Keratinocyte (primary cell): Measurements from ENCODE around the gene RPL37A. TPM values are rescaled to one million over a fixed set of nuclear protein-coding genes. Genes with fewer than 3 reads are reported as not detected.

Experiments
- DNase-seq: peaks from one replicate; pipeline ENCODE4 v3.0.0-alpha.2; 2011; ENCODE audit warnings: low read depth, missing footprints, low spot score
- FAIRE-seq: peaks from 2 replicates; lab custom pipeline; 2011; peaks lifted over from hg19 to GRCh38; lab: Jason Lieb, UNC
- H2AFZ ChIP-seq: 2 replicates; pipeline ENCODE4 v1.6.0; 2012; ENCODE audit warnings: low read length, control low read depth, inconsistent platforms; ENCODE audit not compliant: control insufficient read depth
- H3K27ac ChIP-seq: 2 replicates; pipeline ENCODE4 v1.5.1; 2011; ENCODE audit warnings: low read length; ENCODE audit not compliant: control insufficient read depth, insufficient read depth
- H3K27me3 ChIP-seq: 3 replicates; pipeline ENCODE4 v1.6.0; 2011; ENCODE audit warnings: low read length; ENCODE audit not compliant: control insufficient read depth, insufficient read depth; ENCODE audit errors: extremely low read depth
- H3K36me3 ChIP-seq, 2 experiments: 2 replicates in 1 of 2; 3 replicates in 1 of 2; pipeline ENCODE4 v1.5.1; 2011; ENCODE audit warnings: low read length in 2 of 2, mild to moderate bottlenecking in 1 of 2; ENCODE audit not compliant: control insufficient read depth in 2 of 2, insufficient read depth in 2 of 2; ENCODE audit errors: extremely low read depth in 1 of 2
- H3K4me1 ChIP-seq: 3 replicates; pipeline ENCODE4 v1.5.1; 2011; ENCODE audit warnings: low read length; ENCODE audit not compliant: control insufficient read depth, insufficient read depth; ENCODE audit errors: extremely low read depth
- H3K4me2 ChIP-seq: 3 replicates; pipeline ENCODE4 v1.6.0; 2011; ENCODE audit warnings: low read depth, low read length; ENCODE audit not compliant: control insufficient read depth, insufficient read depth; ENCODE audit errors: extremely low read depth
- H3K4me3 ChIP-seq, 3 experiments: fragments of 200-600 bp in 1 of 3; sonication (generic) in 1 of 3; 2 replicates in 2 of 3; 3 replicates in 1 of 3; pipeline ENCODE4 v1.5.1; 2011 to 2016; ENCODE audit warnings: low read length in 3 of 3, mild to moderate bottlenecking in 3 of 3, control low read depth in 2 of 3, inconsistent platforms in 1 of 3, low read depth in 1 of 3, mixed read lengths in 1 of 3, mixed run types in 1 of 3, moderate library complexity in 1 of 3; ENCODE audit not compliant: control insufficient read depth in 2 of 3, insufficient read depth in 2 of 3; ENCODE audit errors: extremely low read depth in 1 of 3
- H3K79me2 ChIP-seq: 2 replicates; pipeline ENCODE4 v1.6.0; 2012; ENCODE audit warnings: low read length; ENCODE audit not compliant: control insufficient read depth, insufficient read depth
- H3K9ac ChIP-seq: 3 replicates; pipeline ENCODE4 v1.6.0; 2011; ENCODE audit warnings: low read length; ENCODE audit not compliant: control insufficient read depth, insufficient read depth; ENCODE audit errors: extremely low read depth
- H3K9me1 ChIP-seq: 3 replicates; pipeline ENCODE4 v1.6.0; 2011; ENCODE audit warnings: low read length; ENCODE audit not compliant: control insufficient read depth, insufficient read depth; ENCODE audit errors: extremely low read depth
- H3K9me3 ChIP-seq: 2 replicates; pipeline ENCODE4 v1.5.1; 2012; ENCODE audit warnings: low read depth, low read length; ENCODE audit not compliant: control insufficient read depth
- H4K20me1 ChIP-seq: 3 replicates; pipeline ENCODE4 v1.6.0; 2011; ENCODE audit warnings: low read length; ENCODE audit not compliant: control insufficient read depth, insufficient read depth; ENCODE audit errors: extremely low read depth
- CTCF ChIP-seq, 3 experiments: IDR thresholded peaks in 1 of 3; conservative IDR thresholded peaks in 1 of 3; optimal IDR thresholded peaks in 1 of 3; 2 replicates in 2 of 3; 3 replicates in 1 of 3; pipeline versions ENCODE3 to v1.5.1; 2011; ENCODE audit warnings: low read length in 3 of 3, mild to moderate bottlenecking in 3 of 3, moderate library complexity in 2 of 3, control low read depth in 1 of 3, inconsistent platforms in 1 of 3; ENCODE audit not compliant: insufficient read depth in 2 of 3; ENCODE audit errors: extremely low read depth in 1 of 3
- EZH2 ChIP-seq: IDR thresholded peaks from one replicate; pipeline ENCODE4 v1.6.1; 2012; ENCODE audit warnings: inconsistent platforms, mild to moderate bottlenecking, low read length, moderate library complexity
- dilution Hi-C: fragments of 300-500 bp; cut with MboI; formaldehyde crosslinking; loops from one replicate; pipeline ENCODE4 v1.7.0; 2020; ENCODE audit warnings: low sequenced_read_pairs; ENCODE audit not compliant: extremely low pct_ligation_motif_present
- polyA plus RNA-seq, 5 experiments: library from polyadenylated mRNA; depleted of rRNA in 3 of 5; stranded (reverse) in 3 of 5; stranded (forward) in 1 of 5; unstranded in 1 of 5; fragments of >200 nt; gene quantifications; 1 replicate in 1 of 5; 2 replicates in 3 of 5; 3 replicates in 1 of 5; pipeline versions ENCODE4 v1.2.1 to v1.2.3, GENCODE V29; 2011 to 2012; ENCODE audit warnings: missing spikeins in 2 of 5, low read depth in 1 of 5, low replicate concordance in 1 of 5

RPL37A gene
- polyA plus RNA-seq, 1 donor (not counting 4 experiments of a cell fraction or from before 2014, with no cell fraction given): 4,257 TPM

- DNase-seq: no peak
- dilution Hi-C loops: no loop called here
- H2AFZ ChIP-seq: no peak overlapping the region
- no peaks in the 10 kb centered on the region for H3K27me3 ChIP-seq
- no peaks in the 10 kb centered on the region for H3K36me3 ChIP-seq
- no peak overlapping the region for H3K27ac ChIP-seq
- H3K9ac ChIP-seq: no peak overlapping the region
- H3K9me3 ChIP-seq: no peaks in the 10 kb centered on the region
- H3K9me1 ChIP-seq: no peaks in the 10 kb centered on the region
- H3K4me1 ChIP-seq: peaks cover 29% of the 10 kb centered on the region
- H3K79me2 ChIP-seq: no peaks in the 10 kb centered on the region
- H4K20me1 ChIP-seq: no peaks in the 10 kb centered on the region
- peak; percentile 95 for FAIRE-seq
- no peak overlapping the region for H3K4me3 ChIP-seq
- peak overlapping the region; percentile 68 for H3K4me2 ChIP-seq
- TF ChIP-seq EZH2 (no peak), CTCF (optimal IDR thresholded peaks at IDR 0.05 in 1 of 3, IDR thresholded peaks at IDR 0.05 in 1 of 3, conservative IDR thresholded peaks at IDR 0.05 in 1 of 3; ENCODE audit: extremely low read depth in 1 of 3, insufficient read depth in 2 of 3, low read length in 3 of 3) (no peak)
Observed at GRCh38 chr2:216546641-216547403, 48.2 kb downstream of the RPL37A start.

DNA sequence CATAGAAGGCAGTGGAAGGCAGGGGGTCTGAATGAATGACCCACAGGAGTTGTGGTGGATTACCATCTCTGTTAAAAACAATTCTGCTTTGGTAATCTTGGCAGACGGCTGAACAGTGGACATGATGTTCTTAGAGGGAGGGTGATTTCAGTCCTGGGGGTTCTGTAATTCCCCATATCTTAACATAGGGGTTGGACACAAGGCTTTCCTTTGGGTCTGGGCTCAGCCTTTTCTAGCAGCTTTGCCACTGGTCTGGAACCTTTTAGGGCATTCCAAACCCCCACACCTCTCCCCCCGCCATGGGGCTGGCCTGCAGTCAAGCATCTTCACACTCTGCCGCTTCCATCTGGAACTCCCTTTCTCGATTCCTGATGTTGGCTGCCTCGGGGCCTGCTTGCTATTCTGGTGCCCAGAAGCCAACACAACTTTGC is 50.3 kb downstream of the RPL37A start:
- FAIRE-seq: no peak
- H3K9ac ChIP-seq: no peak overlapping the region
- no peaks in the 10 kb centered on the region for H3K79me2 ChIP-seq
- no peaks in the 10 kb centered on the region for H3K27me3 ChIP-seq
- no peaks in the 10 kb centered on the region for H3K9me1 ChIP-seq
- peaks cover 48% of the 10 kb centered on the region for H3K4me1 ChIP-seq
- dilution Hi-C loops: no loop called here
- no peaks in the 10 kb centered on the region for H3K9me3 ChIP-seq
- no peak overlapping the region for H2AFZ ChIP-seq
- H3K27ac ChIP-seq: no peak overlapping the region
- H3K4me3 ChIP-seq: no peak overlapping the region
- H3K4me2 ChIP-seq: no peak overlapping the region
- H4K20me1 ChIP-seq: no peaks in the 10 kb centered on the region
- DNase-seq: no peak
- no peaks in the 10 kb centered on the region for H3K36me3 ChIP-seq
- no peak for TF ChIP-seq CTCF (optimal IDR thresholded peaks at IDR 0.05 in 1 of 3, IDR thresholded peaks at IDR 0.05 in 1 of 3, conservative IDR thresholded peaks at IDR 0.05 in 1 of 3; ENCODE audit: extremely low read depth in 1 of 3, insufficient read depth in 2 of 3, low read length in 3 of 3)
- no peak for TF ChIP-seq EZH2
